HG02798 (cell line): ENCODE measurements around the gene UBE2S.
"Not testable (repeated sequence)": the region's sequence is repeated elsewhere in the genome, so short reads cannot be mapped to it uniquely, and the experiment has no call there.

Experiments
- ATAC-seq: cut with Tn5 transposase; IDR thresholded peaks from one replicate; pipeline ENCODE4 v1.9.1; 2021; ENCODE audit warnings: mild to moderate bottlenecking; ENCODE audit not compliant: unreplicated experiment, poor library complexity

The UBE2S gene

DNA sequence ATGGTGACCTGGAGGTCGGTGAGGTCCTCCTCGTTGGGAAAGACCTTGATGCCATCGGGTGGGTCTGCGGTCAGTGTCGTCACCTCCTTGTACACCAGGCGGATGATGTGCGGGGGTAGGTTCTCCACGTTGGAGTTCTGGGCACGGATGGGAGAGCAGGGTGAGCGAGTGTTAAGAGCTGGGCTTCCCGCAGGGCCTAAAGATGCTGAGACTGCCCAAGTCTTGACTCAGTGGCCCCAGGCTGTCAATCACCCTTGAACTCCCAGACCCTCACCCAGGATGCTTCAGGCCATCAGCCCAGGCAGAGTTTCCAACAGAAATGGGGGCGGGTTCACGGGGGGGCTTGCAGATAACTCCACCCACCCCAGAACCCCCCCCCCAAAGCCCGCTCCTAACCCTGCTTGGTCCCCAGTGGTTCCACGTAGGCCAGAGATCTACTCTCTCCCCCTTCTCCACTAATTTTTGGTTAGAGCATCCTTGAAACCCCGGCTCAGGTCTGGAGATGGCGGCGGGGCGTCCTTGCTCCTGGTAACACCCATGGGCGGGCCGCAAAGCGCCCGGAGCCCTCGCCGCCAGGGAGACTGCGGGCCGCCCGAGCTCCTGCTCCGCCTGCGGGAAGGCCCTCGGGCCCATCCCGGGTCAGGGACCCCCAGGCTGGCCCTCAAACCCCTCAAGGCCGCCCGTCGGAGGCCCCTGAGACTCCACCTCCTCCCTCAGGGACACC, 600 bp downstream of the UBE2S start:
- no peak for ATAC-seq

DNA sequence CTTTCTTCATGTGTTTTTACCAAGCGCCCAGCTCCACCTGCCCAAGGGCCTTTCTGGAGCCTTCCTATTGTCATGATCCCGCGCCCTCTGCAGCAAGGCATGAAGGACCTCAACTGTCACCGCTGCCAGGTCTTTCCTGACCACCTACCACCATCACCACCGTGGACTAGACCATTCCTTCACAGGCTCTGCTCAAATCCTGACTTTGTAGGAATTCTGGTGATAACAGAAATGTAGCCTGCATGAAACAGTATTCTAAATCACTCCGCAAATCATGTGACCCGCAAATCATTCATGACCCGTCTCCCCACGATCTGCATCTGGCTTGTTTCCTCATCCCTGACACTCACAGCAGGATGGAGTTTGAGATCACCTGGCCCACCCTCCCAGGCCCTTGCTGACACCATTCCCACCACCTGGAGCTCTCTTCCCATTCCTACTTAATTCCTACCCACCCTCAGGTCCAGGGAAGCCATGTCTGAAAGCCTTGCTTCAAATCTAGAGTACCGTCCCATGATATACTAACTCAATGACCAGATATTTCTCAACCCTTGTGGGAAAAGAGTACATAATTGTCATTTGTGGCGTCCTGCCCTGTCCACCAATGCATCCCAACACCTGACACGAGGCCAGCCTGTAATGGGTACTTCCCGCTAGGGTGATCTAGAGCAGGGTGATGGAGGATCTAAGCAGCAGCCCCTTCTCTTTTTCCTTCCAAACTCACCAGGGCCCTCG, 1.3 kb downstream of the UBE2S start:
- ATAC-seq, result no peak

DNA sequence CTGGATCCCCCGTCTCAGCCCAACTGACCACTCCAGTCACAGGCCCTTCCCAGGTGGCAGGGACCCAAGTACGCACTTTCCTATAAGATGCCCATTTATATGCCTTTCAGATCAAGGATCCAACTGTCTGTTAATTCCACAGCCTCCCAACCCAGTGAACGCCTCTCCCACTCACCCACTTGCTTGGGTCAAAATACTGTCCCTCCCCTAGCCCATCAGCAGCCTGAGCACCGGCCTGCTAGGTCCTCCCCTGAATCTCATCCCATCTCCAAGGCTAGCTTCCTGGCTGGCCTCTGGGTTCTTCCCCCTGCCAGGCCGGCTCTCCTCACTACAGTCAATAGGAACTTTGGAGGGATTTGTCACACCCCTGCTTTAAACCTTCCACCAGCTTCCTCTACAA, 1.9 kb downstream of the UBE2S start:
- no peak for ATAC-seq

DNA sequence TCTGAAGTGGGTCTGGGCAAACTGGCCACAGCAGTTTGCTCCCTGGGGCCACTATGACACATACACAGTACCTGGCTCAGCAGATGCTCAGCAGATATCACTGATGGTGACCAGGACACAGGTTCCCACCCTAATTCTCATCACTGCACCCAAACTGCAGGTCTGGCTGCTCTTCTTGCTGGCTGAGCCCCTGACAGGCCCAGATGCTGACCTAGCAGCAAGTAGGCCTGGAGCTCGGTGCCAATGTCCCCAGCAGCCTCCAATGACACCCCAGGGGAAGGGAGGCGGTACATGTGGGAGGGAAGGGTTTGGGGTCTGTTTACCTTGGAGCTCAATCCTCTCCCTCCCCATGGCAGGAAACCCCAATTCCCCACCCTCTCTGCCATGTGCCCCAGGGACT, 5.1 kb downstream of the UBE2S start:
- no peak for ATAC-seq

DNA sequence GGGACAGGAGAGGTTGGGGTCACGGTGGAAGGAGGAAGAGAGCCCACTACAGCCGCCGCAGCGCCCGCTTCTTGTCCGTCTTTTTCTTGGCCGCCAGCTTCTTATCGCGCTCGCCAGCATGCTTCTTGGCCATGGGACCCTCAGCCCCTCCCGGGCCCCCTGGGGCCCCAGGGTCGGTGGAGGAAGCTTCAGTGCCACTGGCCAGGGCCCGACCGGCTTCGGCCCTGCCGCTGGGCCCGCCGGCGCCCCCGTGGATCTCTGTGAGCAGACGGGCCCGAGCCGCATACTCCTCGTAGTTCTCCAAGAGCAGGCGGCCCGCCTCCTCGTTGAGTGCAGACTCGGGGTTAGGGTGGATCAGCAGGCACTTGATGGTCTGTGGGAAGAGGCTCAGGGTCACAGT, 6.2 kb downstream of the UBE2S start:
- not testable (repeated sequence) for ATAC-seq

DNA sequence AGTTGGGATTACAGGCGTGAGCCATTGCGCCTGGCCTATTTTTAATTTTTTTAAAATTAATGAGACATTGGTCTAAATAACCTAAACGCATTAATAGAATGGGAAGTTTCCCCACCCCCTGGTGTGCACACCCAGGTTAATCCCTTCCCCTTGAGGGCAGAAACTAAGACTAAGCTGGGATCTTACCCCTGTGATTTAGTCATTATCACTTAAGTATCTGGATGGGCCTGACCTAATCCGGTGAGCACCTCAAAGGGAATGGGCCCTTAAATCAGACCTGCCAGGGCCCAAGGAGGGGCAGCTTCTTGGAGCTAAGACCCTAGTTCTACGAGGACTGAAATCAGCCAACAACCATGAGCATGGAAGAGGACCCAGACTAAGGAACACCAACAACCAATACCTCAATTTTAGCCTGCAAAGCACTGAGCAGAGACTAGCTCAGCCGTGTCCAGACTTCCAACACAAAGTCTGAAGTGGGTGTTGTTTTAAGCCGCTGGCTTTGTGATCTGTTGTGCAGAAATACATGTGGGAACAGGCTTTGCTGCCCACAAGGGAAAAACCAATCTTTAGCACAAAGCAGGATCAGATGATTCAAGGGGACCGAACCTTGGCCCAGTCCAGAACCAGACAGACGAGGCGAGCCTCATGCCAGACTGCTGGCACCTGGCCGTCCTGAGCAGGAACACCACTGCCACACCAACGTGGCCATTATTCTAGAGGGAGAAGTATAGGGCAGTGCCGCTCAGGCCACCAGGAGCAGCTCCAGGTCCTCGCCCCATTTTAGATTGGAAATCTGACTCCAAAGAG, 7.1 kb downstream of the UBE2S start:
- no peak for ATAC-seq

DNA sequence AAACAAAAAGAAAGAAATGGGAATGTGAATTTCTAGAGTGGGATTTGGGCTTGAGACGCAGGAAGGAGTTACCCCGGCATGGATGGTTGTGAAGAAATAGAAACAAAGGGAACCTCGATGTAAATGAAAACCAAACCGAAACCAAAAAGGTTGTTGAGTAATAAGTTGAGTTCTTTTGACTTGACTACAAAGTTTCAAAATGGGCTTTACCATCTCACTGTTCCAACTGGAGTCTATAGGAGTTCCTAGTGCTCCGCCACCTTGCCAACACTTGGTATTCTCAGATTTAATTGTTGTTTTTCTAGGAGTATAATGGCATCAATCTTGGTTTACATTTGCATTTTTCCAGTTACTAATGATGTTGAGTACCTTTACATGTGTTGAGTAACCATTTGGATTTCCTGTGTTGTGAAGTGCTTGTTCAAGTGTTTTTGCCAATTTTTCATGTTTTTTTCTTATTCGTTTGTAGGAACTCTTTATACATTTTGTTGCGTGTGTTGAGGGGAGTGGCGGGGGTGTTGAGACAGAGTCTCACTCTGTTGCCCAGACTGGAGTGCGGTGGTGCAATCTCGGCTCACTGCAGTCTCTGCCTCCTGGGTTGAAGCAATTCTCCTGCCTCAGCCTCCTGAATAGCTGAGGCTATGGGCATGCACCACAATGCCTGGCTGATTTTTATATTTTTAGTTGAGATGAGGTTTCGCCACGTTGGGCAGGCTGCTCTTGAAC, 9.2 kb downstream of the UBE2S start:
- ATAC-seq, result no peak

DNA sequence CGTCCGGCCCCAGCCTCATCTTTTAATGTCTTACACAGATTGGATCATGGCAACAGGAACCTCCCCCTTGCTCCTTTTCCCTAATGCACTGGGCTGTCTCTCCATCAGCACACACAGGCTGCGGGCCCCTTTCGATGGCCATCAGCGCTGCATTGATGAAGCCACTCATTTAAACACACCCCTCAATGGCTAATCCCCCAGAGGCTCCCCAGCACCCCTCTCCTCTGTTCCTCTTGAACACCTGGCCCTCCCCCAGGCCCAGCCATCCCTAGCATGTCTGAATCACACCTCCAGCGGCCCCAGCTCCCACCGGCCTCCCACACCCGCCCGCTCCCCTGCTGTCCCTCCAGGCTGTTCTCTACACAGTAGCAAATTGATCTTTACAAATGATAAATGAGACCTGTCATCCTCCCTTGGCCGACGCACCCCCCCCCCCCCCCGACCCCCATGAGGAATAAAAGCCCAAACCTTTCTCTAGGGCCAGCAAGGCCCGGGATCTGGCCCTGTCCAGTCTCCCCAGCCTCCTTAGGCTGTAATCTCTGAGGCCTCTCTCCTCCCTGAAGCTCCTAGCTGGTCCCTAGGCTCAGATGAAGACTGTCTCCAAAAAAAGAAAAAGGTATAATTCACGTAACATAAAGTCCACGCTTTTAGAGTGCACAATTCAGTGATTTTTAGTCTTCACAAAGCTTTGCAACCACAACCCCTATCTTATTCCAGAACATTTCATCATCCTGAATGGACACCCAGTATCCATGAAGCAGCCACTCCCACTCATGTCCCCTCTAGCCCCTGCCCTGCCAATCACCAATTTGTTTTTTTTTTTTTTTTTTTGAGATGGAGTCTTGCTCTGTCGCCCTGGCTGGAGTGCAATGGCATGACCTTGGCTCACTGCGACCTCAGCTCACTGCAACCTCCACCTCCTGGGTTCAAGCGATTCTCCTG, 14.5 kb downstream of the UBE2S start:
- ATAC-seq, result no peak

DNA sequence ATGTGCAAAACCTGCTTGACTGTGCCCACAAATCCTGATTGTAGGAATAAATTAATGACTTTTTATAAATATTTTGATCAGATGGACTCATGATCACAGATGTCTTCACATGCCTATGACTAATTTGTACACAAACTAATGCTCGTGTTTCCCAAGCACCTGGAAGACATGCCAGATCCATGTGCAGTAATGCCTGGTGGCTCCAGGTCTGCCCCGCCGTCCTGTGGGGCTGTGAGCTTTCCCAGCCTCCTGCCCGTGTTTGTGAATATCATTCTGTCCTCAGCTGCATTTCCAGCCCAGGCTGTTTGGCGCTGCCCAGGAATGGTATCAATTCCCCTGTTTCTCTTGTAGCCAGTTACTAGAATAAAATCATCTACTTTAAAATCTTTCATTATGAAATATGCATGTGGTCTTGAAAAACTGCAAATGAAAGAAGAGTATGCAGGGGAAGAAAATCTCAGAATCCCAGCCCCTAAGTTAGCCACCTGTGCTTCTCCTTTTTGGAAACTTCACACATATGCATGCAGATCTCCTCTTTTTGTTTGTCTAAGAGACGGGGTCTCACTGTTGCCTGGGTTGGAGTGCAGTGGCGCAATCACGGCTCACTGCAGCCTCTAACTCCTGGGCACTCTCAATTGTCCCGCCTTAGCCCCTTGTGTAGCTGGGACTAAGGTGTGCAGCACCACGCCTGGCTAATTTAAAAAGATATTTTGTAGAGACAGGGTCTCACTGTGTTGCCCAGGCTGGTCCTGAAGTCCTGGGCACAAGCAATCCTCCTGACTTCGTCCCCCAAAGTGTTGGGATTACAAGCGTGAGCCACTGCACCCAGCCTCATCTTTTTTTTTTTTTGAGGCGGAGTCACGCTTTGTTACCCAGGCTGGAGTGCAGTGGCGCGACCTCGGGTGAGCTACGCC, 15.6 kb downstream of the UBE2S start:
- no peak for ATAC-seq

DNA sequence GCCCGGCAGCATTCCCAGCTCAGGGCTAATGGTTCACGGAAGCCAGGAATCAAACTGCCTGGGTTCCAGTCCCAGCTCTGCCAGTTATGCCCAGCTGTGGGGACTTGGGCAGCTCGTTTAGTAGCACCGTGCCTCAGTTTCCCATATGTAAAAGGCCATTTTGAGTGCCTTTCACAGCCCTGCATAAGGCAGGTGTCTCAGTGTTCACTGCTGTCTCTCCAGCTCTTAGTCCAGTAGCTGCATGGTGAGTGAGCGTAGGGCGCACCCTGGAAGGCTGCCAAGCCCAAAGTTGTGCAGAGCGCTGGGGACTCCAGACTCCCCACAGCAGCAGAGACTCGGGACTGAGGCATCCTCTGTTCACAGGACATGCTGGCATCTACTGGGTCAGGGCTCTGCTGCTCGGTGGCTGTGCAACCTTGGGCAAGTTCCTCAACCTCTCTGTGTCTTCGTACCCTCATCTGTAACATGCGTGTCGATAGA, 16.4 kb downstream of the UBE2S start:
- ATAC-seq, result no peak

DNA sequence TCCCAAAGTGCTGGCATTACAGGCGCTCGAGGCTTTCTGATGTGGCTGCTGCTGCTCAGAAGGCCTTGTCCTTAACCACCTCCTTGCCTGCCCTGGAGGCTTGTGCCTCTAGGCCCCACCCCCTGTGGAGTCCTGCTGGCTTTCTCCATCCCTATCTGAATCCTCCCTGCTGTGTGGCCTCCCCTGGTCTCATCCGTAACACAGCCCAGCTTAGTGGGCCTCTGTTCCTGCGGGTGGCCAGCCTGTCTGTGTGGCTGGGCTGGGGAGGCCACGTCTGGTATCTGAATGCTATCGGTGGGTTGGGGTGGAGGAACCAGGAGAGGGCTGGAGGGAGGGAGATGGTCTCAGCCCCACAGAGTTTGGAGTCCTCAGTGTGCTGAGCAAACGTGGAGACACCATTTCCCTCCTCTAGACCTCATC, 17.1 kb downstream of the UBE2S start:
- no peak for ATAC-seq

DNA sequence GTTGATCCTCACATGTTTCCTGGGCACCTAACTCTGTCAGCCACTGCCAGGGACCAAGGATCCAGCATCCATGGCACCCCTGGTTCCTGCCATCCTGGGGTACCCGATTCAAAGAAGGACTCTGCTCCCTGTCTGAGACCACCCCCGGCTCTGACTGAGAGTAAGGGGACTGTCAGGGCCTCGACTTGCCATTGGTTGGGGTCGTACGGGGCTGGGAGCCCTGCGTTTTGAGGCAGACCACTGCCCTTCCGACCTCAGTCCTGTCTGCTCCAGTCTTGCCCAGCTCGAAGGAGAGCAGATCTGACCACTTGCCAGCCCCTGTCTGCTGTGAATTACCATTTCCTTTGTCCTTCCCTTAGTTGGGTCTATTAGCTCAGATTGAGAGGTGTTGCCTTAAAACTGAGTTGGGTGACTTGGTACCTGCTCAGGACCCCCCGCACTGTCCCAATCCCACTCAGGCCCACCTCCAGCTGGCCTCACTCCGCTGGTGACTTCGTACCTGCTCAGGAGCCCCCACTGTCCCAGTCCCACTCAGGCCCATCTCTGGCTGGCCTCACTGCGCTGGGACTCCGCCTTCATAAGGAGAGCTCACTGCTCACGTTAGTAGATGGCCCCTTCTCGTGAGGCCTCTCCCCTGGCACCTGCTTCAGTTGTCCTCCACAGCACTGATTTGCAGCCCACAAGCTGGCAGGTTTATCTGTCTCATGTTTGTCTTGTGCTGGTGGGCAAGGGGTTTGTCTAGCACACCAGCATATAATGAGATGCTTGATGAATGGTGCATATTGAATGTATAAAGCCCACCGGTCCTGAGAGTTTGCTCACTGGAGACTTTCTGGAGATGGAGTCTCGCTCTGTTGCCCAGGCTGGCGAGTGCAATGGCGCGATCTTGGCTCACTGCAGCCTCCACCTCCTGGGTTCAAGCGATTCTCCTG, 17.9 kb downstream of the UBE2S start:
- no peak for ATAC-seq

DNA sequence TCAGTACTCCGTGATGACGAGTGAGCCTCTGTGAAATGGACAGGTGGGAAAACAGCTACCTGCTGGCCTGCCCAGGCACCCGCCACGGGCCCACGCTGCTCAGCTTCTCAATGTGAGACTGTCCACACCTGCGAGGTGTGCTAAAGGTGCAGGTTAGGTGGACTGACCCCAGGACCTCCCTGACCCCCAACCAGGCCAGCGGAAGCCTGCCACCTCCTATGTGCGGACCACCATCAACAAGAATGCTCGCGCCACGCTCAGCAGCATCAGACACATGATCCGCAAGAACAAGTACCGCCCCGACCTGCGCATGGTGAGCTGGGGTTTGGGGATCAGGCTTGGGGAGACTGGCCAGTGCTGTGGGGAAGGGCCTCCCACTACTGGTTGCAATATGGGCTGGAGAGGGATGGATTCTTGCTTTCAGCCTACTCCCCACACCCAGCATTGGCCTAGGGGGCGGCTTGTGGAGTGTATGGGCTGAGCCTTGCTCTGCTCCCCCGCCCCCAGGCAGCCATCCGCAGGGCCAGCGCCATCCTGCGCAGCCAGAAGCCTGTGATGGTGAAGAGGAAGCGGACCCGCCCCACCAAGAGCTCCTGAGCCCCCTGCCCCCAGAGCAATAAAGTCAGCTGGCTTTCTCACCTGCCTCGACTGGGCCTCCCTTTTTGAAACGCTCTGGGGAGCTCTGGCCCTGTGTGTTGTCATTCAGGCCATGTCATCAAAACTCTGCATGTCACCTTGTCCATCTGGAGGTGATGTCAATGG, 19.7 kb downstream of the UBE2S start:
- ATAC-seq, result no peak

DNA sequence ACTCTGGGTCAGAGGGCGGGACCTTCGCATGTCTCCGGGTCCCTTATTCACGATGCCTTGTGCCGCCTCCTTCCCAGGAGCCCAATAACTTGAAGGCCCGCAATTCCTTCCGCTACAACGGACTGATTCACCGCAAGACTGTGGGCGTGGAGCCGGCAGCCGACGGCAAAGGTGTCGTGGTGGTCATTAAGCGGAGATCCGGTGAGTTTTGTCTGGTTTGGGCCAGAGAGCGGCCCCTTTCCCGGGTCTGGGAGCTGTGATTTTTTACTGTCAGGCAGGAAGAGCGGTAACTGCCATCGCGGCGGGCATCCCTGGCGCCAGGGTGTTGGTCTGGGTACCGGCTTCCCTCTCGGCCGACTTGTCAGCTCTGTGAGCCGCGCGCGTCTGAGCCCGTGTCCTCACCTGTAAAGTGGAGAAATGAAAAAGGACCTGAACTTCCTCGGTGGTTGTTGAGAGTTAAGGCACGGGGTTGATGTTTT, 21.1 kb downstream of the UBE2S start:
- no peak for ATAC-seq

DNA sequence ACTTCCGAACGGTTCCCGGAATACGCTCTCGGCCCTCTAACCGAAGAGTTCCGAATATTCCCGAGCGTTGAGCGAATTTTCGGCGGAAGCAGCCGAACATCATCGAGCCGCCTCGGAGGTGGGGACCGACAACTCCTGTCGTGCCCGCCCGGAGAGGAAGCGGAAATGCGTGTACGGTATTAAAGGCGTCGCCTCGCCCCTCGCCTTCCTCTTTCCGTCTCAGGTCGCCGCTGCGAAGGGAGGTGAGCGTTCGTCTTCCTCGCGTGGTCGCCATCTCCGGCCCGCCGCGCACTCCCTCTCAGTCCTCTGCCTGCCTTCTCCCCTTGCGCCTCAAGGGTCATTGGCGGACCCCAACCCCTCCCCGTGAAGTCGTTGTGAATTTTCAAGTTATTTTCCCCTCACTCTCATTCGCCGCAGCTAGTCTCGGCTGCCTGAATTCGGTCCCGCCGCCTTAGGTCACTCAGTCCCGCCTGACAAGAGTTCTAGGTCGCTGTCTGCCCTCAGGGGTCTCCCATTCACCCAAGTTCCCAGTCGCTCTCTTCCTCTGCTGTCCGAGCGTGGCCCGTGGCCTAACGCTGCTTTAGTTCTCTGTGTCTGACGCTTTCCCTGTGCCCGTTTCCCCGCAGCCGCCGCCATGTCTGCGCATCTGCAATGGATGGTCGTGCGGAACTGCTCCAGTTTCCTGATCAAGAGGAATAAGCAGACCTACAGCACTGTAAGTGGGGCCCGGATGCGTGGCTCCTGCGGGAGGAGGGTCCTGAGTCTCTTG, 21.7 kb downstream of the UBE2S start, which contains the start of gene RPL28:
RPL28 (plus strand) TSS at position 209 of the 769 bp plus-strand sequence; CDS start at position 635, 426 bp downstream.
- peak; percentile 77 for ATAC-seq
